Stimulated activated CD8-positive, alpha-beta memory T cell treated with anti-CD3 and anti-CD28 coated beads, Interleukin-4, amount 100 ng/mL, for 4 hours (primary cell): ENCODE data around the gene HOXC13.

Experiments
- DNase-seq, 2 donors: peaks; one replicate each; pipeline ENCODE4 v3.0.0-alpha.2; 2020; ENCODE audit warnings: low read depth in 2 of 2, low spot score in 1 of 2

HOXC13 gene

DNA sequence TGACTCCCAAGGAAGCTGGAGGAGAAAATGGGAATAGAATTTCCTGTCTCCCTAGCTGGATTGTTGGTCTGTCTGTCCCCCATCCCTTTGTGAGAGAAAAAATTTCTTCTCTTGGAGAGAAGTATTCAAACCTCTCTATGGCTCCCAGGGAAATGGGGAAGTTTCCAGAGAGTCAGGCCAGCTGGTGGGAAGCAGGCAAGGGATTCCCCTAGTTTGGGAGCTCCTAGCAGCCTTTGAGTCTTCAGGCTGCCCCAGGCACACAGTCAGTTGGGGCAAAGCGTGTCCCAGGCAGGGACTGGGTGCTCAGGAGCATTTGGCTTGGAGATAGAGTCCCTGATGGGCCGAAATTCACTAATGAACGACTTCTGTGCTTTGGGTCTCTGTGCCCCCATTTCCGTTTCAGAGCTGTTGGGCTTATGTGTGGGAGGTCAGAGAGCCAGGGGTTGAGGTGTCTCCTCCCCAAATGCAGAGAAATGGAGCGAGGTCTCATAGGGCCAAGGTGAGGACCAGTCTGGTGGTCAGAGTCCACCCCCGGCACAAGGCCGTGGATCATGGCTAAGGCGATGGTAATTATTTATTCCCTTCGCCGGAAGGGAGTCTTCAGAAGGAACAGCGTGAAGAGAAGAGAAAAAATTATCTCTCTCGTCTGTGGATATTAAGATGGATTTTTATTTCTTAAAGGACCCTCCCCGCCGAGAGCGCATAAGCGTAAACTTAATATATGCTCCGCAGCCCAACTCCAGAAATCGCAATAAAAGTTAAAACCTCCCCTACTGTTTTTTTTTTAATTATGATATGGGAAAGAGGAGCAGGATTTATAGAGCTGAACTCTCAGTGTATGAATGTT, 54.8 kb downstream of the HOXC13 start:
- DNase-seq, result no peak

DNA sequence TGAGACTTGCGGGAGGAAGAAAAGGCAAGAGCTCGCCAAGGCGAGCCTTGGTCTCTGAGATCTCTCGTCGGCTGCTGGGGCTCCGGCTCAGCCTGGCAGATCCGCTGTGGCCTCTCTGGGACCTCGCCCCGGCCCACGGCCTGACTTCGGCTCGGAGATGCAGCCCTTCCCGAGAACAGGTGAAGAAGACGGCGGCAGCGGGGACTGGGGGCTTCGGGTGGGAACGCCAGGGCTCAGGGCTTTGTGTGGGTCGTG, 55.3 kb downstream of the HOXC13 start:
- no peak for DNase-seq

DNA sequence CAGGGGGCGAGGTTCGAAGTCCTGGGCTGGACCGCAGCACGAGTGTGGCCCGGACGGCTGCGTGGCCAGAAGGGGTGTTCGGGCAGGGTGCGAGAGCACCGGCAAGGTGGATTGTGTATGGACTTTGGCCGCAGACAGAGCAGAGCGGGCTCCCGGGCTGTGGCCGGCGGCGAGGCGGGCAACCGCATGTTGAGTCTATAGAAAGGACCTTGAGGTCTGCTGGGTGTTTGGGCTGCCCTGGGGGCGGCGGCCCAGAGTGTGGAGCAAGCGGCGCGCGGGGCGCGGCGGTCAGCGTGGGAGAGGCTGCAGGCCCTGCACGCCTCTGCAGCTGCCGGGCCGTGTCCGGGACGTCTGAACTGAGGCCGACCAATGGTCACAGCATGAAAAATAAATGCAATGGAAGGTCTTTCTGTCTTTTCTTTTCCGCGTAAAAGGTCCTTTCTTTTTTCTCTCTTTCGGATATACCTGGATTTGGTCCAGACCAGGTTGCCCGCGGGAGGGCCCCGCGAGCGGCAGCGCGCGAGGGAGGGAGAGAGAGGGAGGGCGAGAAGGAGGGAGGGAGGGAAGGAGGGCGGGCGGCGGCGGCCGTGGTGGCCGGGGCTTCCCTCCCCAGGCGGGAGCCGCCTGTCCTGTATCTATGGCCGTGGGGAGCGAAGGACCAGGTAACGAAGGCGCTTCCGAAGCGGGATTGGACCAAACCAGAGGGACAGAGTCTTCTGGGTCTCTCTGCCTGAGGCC, 55.8 kb downstream of the HOXC13 start:
- no peak for DNase-seq

DNA sequence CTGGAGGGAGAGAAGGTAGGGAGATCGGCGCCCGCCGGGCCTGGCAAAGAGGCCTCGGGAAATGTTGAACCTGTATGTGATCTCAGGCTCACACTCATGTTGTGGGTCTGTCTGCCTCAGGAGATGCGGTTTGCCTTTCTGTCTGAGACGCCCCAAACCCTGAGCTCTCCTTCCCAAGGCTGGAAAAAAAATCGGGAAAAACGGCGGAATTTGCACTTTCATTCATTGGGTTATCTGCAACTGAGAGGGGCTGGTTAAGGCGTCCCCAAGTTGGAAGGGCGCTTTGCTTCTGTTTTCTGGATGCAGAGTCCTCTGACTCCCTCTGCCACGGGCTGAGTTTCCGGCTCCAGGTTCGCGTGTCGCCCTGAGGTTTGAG, 56.4 kb downstream of the HOXC13 start:
- no peak for DNase-seq

DNA sequence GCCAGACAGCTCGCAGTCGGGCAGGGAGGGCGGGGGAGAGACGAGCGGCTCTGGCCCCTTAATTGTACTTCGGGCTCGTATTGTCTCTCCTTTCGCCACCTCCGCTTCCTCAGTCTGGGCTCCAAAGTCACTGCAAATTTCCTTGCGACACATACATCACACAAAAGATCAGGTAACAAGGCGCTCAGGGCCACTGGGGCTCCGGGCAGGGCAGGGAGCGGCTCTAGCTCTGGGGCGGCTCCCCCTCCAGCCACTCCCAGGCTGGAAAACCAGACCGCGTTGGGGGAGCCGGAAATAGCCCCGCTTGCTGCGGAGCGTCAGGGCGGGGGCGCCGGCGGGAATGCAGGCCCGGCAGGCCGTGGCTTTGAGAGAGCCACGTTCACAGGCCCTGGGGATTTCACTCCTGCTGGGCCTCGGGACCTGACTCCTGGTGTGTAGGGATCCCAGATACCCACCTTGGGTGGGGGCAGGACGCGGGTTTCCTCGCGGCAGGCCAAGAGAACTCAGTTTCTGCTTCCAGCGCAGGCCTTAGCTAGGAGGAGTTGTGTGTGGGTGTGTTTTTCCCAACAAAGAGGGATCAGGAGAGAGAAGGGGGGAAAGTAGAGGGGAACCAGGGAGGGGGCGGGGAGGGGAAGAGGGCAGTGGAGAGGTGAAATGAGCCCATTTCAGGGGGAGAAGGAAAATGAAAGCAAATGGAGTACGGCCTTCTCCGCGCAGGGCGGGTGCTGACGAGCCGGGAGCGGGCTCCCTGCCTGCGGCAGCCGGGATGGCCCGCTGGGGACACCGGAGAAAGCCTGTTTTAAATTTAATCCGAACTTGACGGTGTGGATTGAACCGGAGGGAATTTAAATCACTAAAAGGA, 57.0 kb downstream of the HOXC13 start:
- no peak for DNase-seq
